GM19239 (cell line): ENCODE data around the gene S100P.
"Not testable (repeated sequence)": the region's sequence is repeated elsewhere in the genome, so short reads cannot be mapped to it uniquely, and the experiment has no call there.

ENCODE experiments used
- DNase-seq: peaks from one replicate; pipeline ENCODE4 v3.0.0; 2011; ENCODE audit warnings: low spot score; ENCODE audit not compliant: insufficient read length
- FAIRE-seq: peaks from 2 replicates; lab custom pipeline; 2011; peaks lifted over from hg19 to GRCh38; lab: Jason Lieb, UNC

The S100P gene

GRCh38 chr4:6693231-6694176 is at the start of gene S100P:
TSS of gene S100P (plus strand) at chr4:6693878. CDS start at chr4:6693933, 55 bp downstream.
- no peak for DNase-seq
- FAIRE-seq, result no peak

GRCh38 chr4:6644792-6645530 is 48.7 kb upstream of the S100P start:
- DNase-seq, result no peak
- no peak for FAIRE-seq

- no peak for DNase-seq
- no peak for FAIRE-seq
These were observed 46.5 kb upstream of the S100P start for GRCh38 chr4:6647169-6647568.

GRCh38 chr4:6647582-6648230 is 46.0 kb upstream of the S100P start:
- FAIRE-seq (no peak), DNase-seq (no peak)

GRCh38 chr4:6649216-6649615 is 44.5 kb upstream of the S100P start:
- DNase-seq (no peak), FAIRE-seq (no peak)

GRCh38 chr4:6654211-6654610 is 39.5 kb upstream of the S100P start:
- not testable (repeated sequence) for FAIRE-seq, DNase-seq

- FAIRE-seq, DNase-seq: not testable (repeated sequence)
These were observed 38.4 kb upstream of the S100P start for GRCh38 chr4:6655291-6655690.

GRCh38 chr4:6655924-6656323 is 37.8 kb upstream of the S100P start:
- no peak for DNase-seq
- FAIRE-seq, result no peak

GRCh38 chr4:6657242-6658208 is 36.2 kb upstream of the S100P start:
- FAIRE-seq, result no peak
- DNase-seq, result no peak

GRCh38 chr4:6658209-6658595 is 35.5 kb upstream of the S100P start:
- FAIRE-seq (no peak), DNase-seq (no peak)

- no peak for DNase-seq
- FAIRE-seq, result no peak
These were observed 35.0 kb upstream of the S100P start for GRCh38 chr4:6658597-6659075.

GRCh38 chr4:6659897-6660296 is 33.8 kb upstream of the S100P start:
- DNase-seq, result no peak
- FAIRE-seq, result no peak

- DNase-seq (no peak), FAIRE-seq (no peak)
These were observed 33.2 kb upstream of the S100P start for GRCh38 chr4:6660430-6660829.

GRCh38 chr4:6662591-6662990 is 31.1 kb upstream of the S100P start:
- FAIRE-seq, result no peak
- DNase-seq, result no peak

GRCh38 chr4:6663596-6664393 is 29.9 kb upstream of the S100P start:
- no peak for FAIRE-seq
- DNase-seq, result no peak

GRCh38 chr4:6665320-6665654 is 28.4 kb upstream of the S100P start:
- FAIRE-seq (no peak), DNase-seq (no peak)

- FAIRE-seq (no peak), DNase-seq (no peak)
These were observed 25.3 kb upstream of the S100P start for GRCh38 chr4:6668391-6668790.

- no peak for FAIRE-seq
- no peak for DNase-seq
These were observed 22.0 kb upstream of the S100P start for GRCh38 chr4:6671648-6672047.

- FAIRE-seq, result no peak
These were observed 21.5 kb upstream of the S100P start for GRCh38 chr4:6672131-6672530.

More at GRCh38 chr4:6672131-6672530, 21.5 kb upstream of the S100P start:
- no peak for DNase-seq
